Neural cell (in vitro differentiated cells): ENCODE results near the gene DOK7. TPM values are rescaled to one million over a fixed set of nuclear protein-coding genes. Genes with fewer than 3 reads are reported as not detected.

ENCODE experiments used
- H2AFZ ChIP-seq: fragments of 200-600, 300-800 bp; sonication (generic), shearing (Covaris generic); 2 replicates; pipeline ENCODE4 v1.6.0; 2014; ENCODE audit warnings: low read depth, mild to moderate bottlenecking, antibody characterized with exemption, low read length, moderate library complexity
- H3F3A ChIP-seq: fragments of 200-600 bp; shearing (Covaris generic); 2 replicates; pipeline ENCODE4 v1.6.1; 2016; ENCODE audit warnings: mild to moderate bottlenecking, moderate library complexity, mixed read lengths, antibody characterized with exemption, low read length; ENCODE audit not compliant: insufficient read depth, poor library complexity, severe bottlenecking
- H3K27ac ChIP-seq: fragments of 200-600, 300-800 bp; sonication (generic), shearing (Covaris generic); 2 replicates; pipeline ENCODE4 v1.5.1; 2014; ENCODE audit warnings: mild to moderate bottlenecking, low read length, moderate library complexity
- H3K27me3 ChIP-seq: fragments of 300-800, 200-600 bp; sonication (generic), shearing (Covaris generic); 2 replicates; pipeline ENCODE4 v1.6.0; 2014; ENCODE audit warnings: mild to moderate bottlenecking, low read depth, low read length, moderate library complexity; ENCODE audit not compliant: insufficient read depth
- H3K36me3 ChIP-seq: fragments of 300-800, 200-600 bp; sonication (generic), shearing (Covaris generic); 2 replicates; pipeline ENCODE4 v1.5.1; 2014; ENCODE audit warnings: mild to moderate bottlenecking, antibody characterized with exemption, low read length, moderate library complexity; ENCODE audit not compliant: insufficient read depth
- H3K4me2 ChIP-seq: fragments of 300-800, 200-600 bp; sonication (generic), shearing (Covaris generic); 2 replicates; pipeline ENCODE4 v1.6.0; 2014; ENCODE audit warnings: mild to moderate bottlenecking, low read length
- H3K4me3 ChIP-seq: fragments of 300-800, 200-600 bp; sonication (generic), shearing (Covaris generic); 2 replicates; pipeline ENCODE4 v1.5.1; 2014; ENCODE audit warnings: mild to moderate bottlenecking, low read length, moderate library complexity
- H3K79me2 ChIP-seq: fragments of 200-600 bp; shearing (Covaris generic); replicated peaks from 2 replicates; pipeline ENCODE4 v1.6.0; 2014; ENCODE audit warnings: mild to moderate bottlenecking, low read length, moderate library complexity; ENCODE audit not compliant: insufficient read depth
- H3K9ac ChIP-seq: fragments of 300-800, 200-600 bp; sonication (generic), shearing (Covaris generic); 2 replicates; pipeline ENCODE4 v1.6.1; 2016; ENCODE audit warnings: mild to moderate bottlenecking, low read length, mixed read lengths
- H3K9me2 ChIP-seq: fragments of 200-600 bp; shearing (Covaris generic); 2 replicates; pipeline ENCODE4 v1.6.1; 2016; ENCODE audit warnings: mild to moderate bottlenecking, low read length, mixed read lengths; ENCODE audit not compliant: insufficient read depth
- H3K9me3 ChIP-seq: fragments of 200-600, 300-800 bp; sonication (generic), shearing (Covaris generic); 2 replicates; pipeline ENCODE4 v1.6.1; 2016; ENCODE audit warnings: mild to moderate bottlenecking, mixed run types, low read length, moderate library complexity, mixed read lengths
- H4K20me1 ChIP-seq: fragments of 200-600 bp; shearing (Covaris generic); 2 replicates; pipeline ENCODE4 v1.6.1; 2016; ENCODE audit warnings: mild to moderate bottlenecking, mixed run types; ENCODE audit not compliant: insufficient read depth
- EP300 ChIP-seq: fragments of 450-650 bp; conservative IDR thresholded peaks from 2 replicates; pipeline ENCODE4 v1.6.1; 2014; ENCODE audit warnings: antibody characterized with exemption, mild to moderate bottlenecking, moderate library complexity; ENCODE audit not compliant: poor library complexity, severe bottlenecking
- EZH2 ChIP-seq: fragments of 200-600, 300-800 bp; shearing (Covaris generic), sonication (generic); IDR thresholded peaks from 2 replicates; pipeline ENCODE4 v1.6.1; 2014; ENCODE audit warnings: antibody characterized with exemption, low read length, borderline replicate concordance, mild to moderate bottlenecking; ENCODE audit not compliant: insufficient read depth, poor library complexity, severe bottlenecking
- MXI1 ChIP-seq: fragments of 450-650 bp; conservative IDR thresholded peaks from 2 replicates; pipeline ENCODE4 v1.6.1; 2014; ENCODE audit warnings: antibody characterized with exemption, mild to moderate bottlenecking; ENCODE audit not compliant: poor library complexity, severe bottlenecking
- POLR2AphosphoS5 ChIP-seq: IDR thresholded peaks from 2 replicates; pipeline ENCODE4 v1.6.1; 2012
- RAD21 ChIP-seq: fragments of 450-650 bp; conservative IDR thresholded peaks from 2 replicates; pipeline ENCODE4 v1.6.1; 2014; ENCODE audit warnings: antibody characterized with exemption, mild to moderate bottlenecking, moderate library complexity
- SMC3 ChIP-seq: fragments of 450-650 bp; conservative IDR thresholded peaks from 2 replicates; pipeline ENCODE4 v1.6.1; 2014; ENCODE audit warnings: antibody characterized with exemption, mild to moderate bottlenecking, moderate library complexity; ENCODE audit not compliant: poor library complexity
- TAF1 ChIP-seq: IDR thresholded peaks from 2 replicates; pipeline ENCODE4 v1.6.1; 2012; ENCODE audit warnings: low read depth
- polyA plus RNA-seq: library from polyadenylated mRNA; depleted of rRNA; stranded (reverse); fragments of >200 nt; gene quantifications from 2 replicates; pipeline ENCODE4 v1.2.3, GENCODE V29; 2014
- TF ChIP-seq, protein P1 (sequence below): IDR thresholded peaks from 2 replicates; pipeline ENCODE4 v1.6.1; 2012; ENCODE audit warnings: borderline replicate concordance
- TF ChIP-seq, protein P2 (sequence below): fragments of 450-650 bp; IDR thresholded peaks from 2 replicates; pipeline ENCODE4 v1.5.1; 2014; ENCODE audit warnings: antibody characterized with exemption, mild to moderate bottlenecking, moderate library complexity; ENCODE audit not compliant: poor library complexity, severe bottlenecking

DOK7 gene
- polyA plus RNA-seq, 1 donor from 2014 or later: 0.66 TPM

DNA sequence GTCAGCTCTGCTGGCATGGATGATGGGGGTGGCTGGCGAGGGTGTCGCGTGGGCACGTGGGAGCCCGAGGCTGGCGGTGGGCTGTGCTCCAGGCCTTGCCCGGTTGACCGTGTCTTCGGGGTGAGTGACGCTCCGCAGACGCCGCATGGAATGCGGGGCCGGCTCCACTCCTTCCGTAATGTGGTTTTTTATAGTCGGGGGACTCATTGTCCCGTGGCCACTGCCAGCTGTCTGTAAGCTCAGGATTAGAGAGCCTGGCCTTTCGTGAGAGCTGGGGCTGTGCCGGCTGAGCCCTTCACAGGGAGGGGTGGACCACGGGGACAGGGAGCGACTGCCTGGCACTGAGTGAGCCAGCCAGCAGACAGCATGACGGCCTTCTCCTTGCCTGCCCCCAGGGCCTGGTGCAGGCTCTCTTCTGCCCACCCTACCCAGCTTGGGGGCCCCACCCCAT is 20.4 kb downstream of the DOK7 start:
- Histone ChIP-seq H3K36me3 (no peaks in the 10 kb centered on the region), H3K27me3 (no peaks in the 10 kb centered on the region), H3K4me2 (no peak overlapping the region), H3K9me3 (no peaks in the 10 kb centered on the region), H3K27ac (no peak overlapping the region), H2AFZ (no peak overlapping the region), H3K9ac (no peak overlapping the region), H3K4me3 (no peak overlapping the region), H4K20me1 (no peaks in the 10 kb centered on the region), H3K79me2 (no peaks in the 10 kb centered on the region), H3K9me2 (no peaks in the 10 kb centered on the region), H3F3A (no peaks in the 10 kb centered on the region)
- TF ChIP-seq SMC3: no peak

DNA sequence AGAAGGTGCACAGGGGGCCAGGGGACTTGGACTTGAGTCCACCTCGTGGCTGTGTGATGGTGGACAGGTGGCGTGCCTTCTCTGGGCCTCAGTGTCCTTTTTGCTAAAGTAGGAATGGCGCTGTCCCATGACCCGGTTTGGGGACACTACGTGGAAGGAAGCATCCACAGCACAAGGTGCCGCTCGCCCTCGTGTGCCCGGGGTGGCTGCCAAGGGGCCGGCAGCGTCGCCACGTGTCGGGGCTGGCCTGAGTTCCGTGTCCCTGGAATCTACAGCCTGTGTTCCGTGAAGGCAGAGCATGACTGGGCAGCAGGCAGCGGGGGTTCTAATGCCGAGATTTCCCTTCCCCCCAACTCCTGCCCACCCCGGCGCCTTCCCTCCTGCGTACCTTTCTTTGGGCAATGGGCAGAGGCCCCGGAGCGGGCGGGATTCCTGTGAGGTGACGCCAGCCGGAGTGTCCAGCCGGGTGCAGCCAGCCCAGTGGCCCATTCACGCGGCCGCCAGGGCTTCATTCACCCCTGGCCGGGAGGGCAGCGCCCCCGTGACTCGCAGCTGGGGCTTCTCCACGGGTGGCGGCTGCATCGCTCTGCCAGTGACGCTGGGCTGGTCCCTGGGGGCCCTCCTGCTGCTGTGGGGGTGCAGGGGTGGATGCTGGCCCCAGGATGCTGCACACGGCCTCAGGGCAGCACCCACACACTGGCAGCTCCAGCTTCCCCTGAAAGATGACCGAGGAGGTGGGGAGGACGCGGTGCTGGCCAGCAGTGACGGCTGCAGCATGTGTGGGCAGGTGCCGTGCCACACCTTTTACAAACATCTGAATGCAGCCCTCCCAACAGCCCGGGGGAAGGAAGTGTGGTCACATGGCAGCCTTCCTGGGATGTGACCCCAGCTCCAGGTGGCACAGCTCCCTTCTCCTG is 21.2 kb downstream of the DOK7 start:
- TF ChIP-seq SMC3: no peak
- TF ChIP-seq, protein P1, sequence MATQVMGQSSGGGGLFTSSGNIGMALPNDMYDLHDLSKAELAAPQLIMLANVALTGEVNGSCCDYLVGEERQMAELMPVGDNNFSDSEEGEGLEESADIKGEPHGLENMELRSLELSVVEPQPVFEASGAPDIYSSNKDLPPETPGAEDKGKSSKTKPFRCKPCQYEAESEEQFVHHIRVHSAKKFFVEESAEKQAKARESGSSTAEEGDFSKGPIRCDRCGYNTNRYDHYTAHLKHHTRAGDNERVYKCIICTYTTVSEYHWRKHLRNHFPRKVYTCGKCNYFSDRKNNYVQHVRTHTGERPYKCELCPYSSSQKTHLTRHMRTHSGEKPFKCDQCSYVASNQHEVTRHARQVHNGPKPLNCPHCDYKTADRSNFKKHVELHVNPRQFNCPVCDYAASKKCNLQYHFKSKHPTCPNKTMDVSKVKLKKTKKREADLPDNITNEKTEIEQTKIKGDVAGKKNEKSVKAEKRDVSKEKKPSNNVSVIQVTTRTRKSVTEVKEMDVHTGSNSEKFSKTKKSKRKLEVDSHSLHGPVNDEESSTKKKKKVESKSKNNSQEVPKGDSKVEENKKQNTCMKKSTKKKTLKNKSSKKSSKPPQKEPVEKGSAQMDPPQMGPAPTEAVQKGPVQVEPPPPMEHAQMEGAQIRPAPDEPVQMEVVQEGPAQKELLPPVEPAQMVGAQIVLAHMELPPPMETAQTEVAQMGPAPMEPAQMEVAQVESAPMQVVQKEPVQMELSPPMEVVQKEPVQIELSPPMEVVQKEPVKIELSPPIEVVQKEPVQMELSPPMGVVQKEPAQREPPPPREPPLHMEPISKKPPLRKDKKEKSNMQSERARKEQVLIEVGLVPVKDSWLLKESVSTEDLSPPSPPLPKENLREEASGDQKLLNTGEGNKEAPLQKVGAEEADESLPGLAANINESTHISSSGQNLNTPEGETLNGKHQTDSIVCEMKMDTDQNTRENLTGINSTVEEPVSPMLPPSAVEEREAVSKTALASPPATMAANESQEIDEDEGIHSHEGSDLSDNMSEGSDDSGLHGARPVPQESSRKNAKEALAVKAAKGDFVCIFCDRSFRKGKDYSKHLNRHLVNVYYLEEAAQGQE: no peak
- no peak for TF ChIP-seq EZH2
- no peak for TF ChIP-seq RAD21
- TF ChIP-seq TAF1: no peak
- no peak for TF ChIP-seq MXI1
- no peak for TF ChIP-seq POLR2AphosphoS5
- TF ChIP-seq, protein P2, sequence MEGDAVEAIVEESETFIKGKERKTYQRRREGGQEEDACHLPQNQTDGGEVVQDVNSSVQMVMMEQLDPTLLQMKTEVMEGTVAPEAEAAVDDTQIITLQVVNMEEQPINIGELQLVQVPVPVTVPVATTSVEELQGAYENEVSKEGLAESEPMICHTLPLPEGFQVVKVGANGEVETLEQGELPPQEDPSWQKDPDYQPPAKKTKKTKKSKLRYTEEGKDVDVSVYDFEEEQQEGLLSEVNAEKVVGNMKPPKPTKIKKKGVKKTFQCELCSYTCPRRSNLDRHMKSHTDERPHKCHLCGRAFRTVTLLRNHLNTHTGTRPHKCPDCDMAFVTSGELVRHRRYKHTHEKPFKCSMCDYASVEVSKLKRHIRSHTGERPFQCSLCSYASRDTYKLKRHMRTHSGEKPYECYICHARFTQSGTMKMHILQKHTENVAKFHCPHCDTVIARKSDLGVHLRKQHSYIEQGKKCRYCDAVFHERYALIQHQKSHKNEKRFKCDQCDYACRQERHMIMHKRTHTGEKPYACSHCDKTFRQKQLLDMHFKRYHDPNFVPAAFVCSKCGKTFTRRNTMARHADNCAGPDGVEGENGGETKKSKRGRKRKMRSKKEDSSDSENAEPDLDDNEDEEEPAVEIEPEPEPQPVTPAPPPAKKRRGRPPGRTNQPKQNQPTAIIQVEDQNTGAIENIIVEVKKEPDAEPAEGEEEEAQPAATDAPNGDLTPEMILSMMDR: no peak
- no peak for TF ChIP-seq EP300
- no peak overlapping the region for H3K9ac ChIP-seq
- H3K9me3 ChIP-seq: no peaks in the 10 kb centered on the region
- no peak overlapping the region for H3K4me2 ChIP-seq
- no peaks in the 10 kb centered on the region for H3F3A ChIP-seq
- H3K4me3 ChIP-seq: no peak overlapping the region
- no peaks in the 10 kb centered on the region for H4K20me1 ChIP-seq
- no peak overlapping the region for H2AFZ ChIP-seq
- H3K79me2 ChIP-seq: no peaks in the 10 kb centered on the region
- H3K36me3 ChIP-seq: no peaks in the 10 kb centered on the region
- H3K27me3 ChIP-seq: no peaks in the 10 kb centered on the region
- no peak overlapping the region for H3K27ac ChIP-seq
- H3K9me2 ChIP-seq: no peaks in the 10 kb centered on the region
